SK-N-SH treated with all-trans-retinoic acid at 6 μM for 48 hours (cell line): ENCODE measurements around the gene SPACA9.

Experiments used
- ARNTL ChIP-seq: fragments of 450-650 bp; formaldehyde crosslinking; IDR thresholded peaks from 2 replicates; pipeline ENCODE4 v1.5.0; 2020; ENCODE audit warnings: low read depth, mild to moderate bottlenecking, moderate library complexity, borderline replicate concordance
- BACH2 ChIP-seq: fragments of 250-450 bp; sonication (Bioruptor Pico); IDR thresholded peaks from 2 replicates; pipeline ENCODE4 v1.9.0; 2021; ENCODE audit warnings: mild to moderate bottlenecking, borderline replicate concordance
- ISL1 ChIP-seq: fragments of 250-450 bp; sonication (Bioruptor Pico); IDR thresholded peaks from 2 replicates; pipeline ENCODE4 v2.1.2; 2022; ENCODE audit warnings: mild to moderate bottlenecking, moderate library complexity
- PPARA ChIP-seq: fragments of 250-450 bp; sonication (Bioruptor Pico); IDR thresholded peaks from 2 replicates; pipeline ENCODE4 v1.5.0; 2020; ENCODE audit warnings: mild to moderate bottlenecking, borderline replicate concordance
- TOX ChIP-seq: fragments of 250-450 bp; sonication (Bioruptor Pico); IDR thresholded peaks from 2 replicates; pipeline ENCODE4 v1.8.0; 2021; ENCODE audit warnings: mild to moderate bottlenecking, moderate library complexity, borderline replicate concordance
- ZFP3 ChIP-seq: fragments of 250-450 bp; sonication (Bioruptor Pico); IDR thresholded peaks from 2 replicates; pipeline ENCODE4 v1.5.0; 2020; ENCODE audit warnings: mild to moderate bottlenecking, moderate library complexity
- ZFP30 ChIP-seq: fragments of 450-650 bp; formaldehyde crosslinking; IDR thresholded peaks from 2 replicates; pipeline ENCODE4 v1.5.0; 2022; ENCODE audit warnings: mild to moderate bottlenecking, moderate library complexity
- ZNF8 ChIP-seq: fragments of 450-650 bp; formaldehyde crosslinking; IDR thresholded peaks from 2 replicates; pipeline ENCODE4 v1.5.0; 2020; ENCODE audit warnings: mild to moderate bottlenecking, moderate library complexity
- TF ChIP-seq, protein P1 (sequence below): fragments of 250-450 bp; sonication (Bioruptor Pico); IDR thresholded peaks from 2 replicates; pipeline ENCODE4 v1.8.0; 2020; ENCODE audit warnings: mild to moderate bottlenecking, moderate library complexity, borderline replicate concordance
- TF ChIP-seq, protein P2 (sequence below): fragments of 250-450 bp; sonication (Bioruptor Pico); IDR thresholded peaks from 2 replicates; pipeline ENCODE4 v1.5.0; 2020; ENCODE audit warnings: mild to moderate bottlenecking, moderate library complexity
- TF ChIP-seq, protein P3 (sequence below): fragments of 250-450 bp; sonication (Bioruptor Pico); IDR thresholded peaks from 2 replicates; pipeline ENCODE4 v1.5.1; 2020; ENCODE audit warnings: low read depth, mild to moderate bottlenecking, moderate library complexity
- TF ChIP-seq, protein P4 (sequence below): fragments of 250-450 bp; sonication (Bioruptor Pico); IDR thresholded peaks from 2 replicates; pipeline ENCODE4 v1.8.0; 2021; ENCODE audit warnings: low read depth, mild to moderate bottlenecking, moderate library complexity, borderline replicate concordance

DNA sequence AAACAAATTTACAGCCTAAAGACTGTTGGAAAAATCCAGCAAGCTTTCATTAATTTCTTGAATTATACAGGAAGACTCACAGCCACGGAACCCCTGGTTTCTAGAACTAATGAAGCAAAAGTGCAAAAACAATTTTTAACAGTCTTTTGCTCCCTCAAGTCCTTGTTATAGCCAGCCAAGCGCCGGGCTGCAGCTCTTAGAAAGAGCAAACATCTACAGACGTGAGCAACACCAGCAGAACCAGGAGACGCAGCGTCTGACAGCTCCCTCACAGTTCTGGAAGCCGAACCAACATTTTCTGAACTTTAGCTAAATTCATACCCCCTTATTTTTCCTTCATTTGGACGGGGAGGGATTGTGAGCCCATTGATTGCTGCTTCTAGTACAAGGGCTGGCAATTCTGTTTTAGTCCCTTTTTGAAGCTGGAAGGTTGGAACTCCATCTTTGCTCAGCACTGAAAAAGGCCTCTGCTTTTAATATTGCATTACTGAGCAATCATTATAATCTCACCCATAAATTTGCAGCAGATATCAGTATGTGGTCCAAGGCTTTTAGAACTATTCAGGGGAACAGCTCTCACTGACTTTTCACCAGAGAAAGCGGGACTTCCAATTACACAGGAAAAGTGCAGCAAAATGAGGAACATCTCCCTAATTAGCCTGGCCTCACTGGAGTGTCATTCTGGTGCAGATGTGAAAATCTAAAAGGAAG lies 46.4 kb upstream of the SPACA9 start:
- TF ChIP-seq, protein P1, sequence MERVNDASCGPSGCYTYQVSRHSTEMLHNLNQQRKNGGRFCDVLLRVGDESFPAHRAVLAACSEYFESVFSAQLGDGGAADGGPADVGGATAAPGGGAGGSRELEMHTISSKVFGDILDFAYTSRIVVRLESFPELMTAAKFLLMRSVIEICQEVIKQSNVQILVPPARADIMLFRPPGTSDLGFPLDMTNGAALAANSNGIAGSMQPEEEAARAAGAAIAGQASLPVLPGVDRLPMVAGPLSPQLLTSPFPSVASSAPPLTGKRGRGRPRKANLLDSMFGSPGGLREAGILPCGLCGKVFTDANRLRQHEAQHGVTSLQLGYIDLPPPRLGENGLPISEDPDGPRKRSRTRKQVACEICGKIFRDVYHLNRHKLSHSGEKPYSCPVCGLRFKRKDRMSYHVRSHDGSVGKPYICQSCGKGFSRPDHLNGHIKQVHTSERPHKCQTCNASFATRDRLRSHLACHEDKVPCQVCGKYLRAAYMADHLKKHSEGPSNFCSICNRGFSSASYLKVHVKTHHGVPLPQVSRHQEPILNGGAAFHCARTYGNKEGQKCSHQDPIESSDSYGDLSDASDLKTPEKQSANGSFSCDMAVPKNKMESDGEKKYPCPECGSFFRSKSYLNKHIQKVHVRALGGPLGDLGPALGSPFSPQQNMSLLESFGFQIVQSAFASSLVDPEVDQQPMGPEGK (CRISPR knock-in tag) = no peak
- TF ChIP-seq ZFP3 = no peak
- TF ChIP-seq ZNF8 (CRISPR knock-in tag) = no peak
- TF ChIP-seq PPARA = no peak
- no peak for TF ChIP-seq BACH2 (CRISPR knock-in tag)
- TF ChIP-seq, protein P2, sequence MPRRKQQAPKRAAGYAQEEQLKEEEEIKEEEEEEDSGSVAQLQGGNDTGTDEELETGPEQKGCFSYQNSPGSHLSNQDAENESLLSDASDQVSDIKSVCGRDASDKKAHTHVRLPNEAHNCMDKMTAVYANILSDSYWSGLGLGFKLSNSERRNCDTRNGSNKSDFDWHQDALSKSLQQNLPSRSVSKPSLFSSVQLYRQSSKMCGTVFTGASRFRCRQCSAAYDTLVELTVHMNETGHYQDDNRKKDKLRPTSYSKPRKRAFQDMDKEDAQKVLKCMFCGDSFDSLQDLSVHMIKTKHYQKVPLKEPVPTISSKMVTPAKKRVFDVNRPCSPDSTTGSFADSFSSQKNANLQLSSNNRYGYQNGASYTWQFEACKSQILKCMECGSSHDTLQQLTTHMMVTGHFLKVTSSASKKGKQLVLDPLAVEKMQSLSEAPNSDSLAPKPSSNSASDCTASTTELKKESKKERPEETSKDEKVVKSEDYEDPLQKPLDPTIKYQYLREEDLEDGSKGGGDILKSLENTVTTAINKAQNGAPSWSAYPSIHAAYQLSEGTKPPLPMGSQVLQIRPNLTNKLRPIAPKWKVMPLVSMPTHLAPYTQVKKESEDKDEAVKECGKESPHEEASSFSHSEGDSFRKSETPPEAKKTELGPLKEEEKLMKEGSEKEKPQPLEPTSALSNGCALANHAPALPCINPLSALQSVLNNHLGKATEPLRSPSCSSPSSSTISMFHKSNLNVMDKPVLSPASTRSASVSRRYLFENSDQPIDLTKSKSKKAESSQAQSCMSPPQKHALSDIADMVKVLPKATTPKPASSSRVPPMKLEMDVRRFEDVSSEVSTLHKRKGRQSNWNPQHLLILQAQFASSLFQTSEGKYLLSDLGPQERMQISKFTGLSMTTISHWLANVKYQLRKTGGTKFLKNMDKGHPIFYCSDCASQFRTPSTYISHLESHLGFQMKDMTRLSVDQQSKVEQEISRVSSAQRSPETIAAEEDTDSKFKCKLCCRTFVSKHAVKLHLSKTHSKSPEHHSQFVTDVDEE (CRISPR knock-in tag) = no peak
- TF ChIP-seq ISL1 = no peak
- no peak for TF ChIP-seq ARNTL (CRISPR knock-in tag)
- TF ChIP-seq, protein P3, sequence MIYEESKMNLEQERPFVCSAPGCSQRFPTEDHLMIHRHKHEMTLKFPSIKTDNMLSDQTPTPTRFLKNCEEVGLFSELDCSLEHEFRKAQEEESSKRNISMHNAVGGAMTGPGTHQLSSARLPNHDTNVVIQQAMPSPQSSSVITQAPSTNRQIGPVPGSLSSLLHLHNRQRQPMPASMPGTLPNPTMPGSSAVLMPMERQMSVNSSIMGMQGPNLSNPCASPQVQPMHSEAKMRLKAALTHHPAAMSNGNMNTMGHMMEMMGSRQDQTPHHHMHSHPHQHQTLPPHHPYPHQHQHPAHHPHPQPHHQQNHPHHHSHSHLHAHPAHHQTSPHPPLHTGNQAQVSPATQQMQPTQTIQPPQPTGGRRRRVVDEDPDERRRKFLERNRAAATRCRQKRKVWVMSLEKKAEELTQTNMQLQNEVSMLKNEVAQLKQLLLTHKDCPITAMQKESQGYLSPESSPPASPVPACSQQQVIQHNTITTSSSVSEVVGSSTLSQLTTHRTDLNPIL (CRISPR knock-in tag) = no peak
- no peak for TF ChIP-seq ZFP30 (CRISPR knock-in tag)
- TF ChIP-seq, protein P4, sequence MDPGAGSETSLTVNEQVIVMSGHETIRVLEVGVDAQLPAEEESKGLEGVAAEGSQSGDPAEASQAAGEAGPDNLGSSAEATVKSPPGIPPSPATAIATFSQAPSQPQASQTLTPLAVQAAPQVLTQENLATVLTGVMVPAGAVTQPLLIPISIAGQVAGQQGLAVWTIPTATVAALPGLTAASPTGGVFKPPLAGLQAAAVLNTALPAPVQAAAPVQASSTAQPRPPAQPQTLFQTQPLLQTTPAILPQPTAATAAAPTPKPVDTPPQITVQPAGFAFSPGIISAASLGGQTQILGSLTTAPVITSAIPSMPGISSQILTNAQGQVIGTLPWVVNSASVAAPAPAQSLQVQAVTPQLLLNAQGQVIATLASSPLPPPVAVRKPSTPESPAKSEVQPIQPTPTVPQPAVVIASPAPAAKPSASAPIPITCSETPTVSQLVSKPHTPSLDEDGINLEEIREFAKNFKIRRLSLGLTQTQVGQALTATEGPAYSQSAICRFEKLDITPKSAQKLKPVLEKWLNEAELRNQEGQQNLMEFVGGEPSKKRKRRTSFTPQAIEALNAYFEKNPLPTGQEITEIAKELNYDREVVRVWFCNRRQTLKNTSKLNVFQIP (CRISPR knock-in tag) = no peak
- TF ChIP-seq TOX (CRISPR knock-in tag) = no peak
